ENCODE measurements around the gene TMC1.

DNA sequence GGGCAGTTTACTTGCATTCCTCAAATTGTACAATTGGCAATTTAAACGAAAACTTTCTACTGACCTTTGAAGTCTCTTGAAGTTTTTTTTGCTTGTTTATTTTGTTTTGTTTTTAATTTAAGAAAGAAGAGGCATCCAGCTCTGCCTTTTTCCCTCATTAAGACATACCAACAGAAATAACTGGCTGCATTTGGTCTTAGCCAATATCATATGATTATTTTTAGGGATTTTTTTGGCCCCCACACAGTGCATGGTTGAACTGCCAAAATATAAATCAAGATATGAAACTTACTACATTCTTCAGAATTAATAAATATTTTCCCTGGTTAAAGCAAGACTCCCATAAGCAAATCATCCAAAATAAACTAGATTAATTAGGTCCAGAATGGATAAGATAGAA, 352.0 kb downstream of the TMC1 start:
- TF ChIP-seq, protein P1, sequence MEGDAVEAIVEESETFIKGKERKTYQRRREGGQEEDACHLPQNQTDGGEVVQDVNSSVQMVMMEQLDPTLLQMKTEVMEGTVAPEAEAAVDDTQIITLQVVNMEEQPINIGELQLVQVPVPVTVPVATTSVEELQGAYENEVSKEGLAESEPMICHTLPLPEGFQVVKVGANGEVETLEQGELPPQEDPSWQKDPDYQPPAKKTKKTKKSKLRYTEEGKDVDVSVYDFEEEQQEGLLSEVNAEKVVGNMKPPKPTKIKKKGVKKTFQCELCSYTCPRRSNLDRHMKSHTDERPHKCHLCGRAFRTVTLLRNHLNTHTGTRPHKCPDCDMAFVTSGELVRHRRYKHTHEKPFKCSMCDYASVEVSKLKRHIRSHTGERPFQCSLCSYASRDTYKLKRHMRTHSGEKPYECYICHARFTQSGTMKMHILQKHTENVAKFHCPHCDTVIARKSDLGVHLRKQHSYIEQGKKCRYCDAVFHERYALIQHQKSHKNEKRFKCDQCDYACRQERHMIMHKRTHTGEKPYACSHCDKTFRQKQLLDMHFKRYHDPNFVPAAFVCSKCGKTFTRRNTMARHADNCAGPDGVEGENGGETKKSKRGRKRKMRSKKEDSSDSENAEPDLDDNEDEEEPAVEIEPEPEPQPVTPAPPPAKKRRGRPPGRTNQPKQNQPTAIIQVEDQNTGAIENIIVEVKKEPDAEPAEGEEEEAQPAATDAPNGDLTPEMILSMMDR (conservative IDR thresholded peaks at IDR 0.05; ENCODE audit: low read length): no peak
- no peak for TF ChIP-seq EZH2phosphoT487 (IDR thresholded peaks at IDR 0.05; ENCODE audit: borderline replicate concordance)
